Karpas-422 (cell line): ENCODE measurements around the gene MOB3C. TPM values are rescaled to one million over a fixed set of nuclear protein-coding genes. Genes with fewer than 3 reads are reported as not detected.

Source experiments
- DNase-seq: peaks from one replicate; pipeline ENCODE4 v3.0.0-alpha.2; 2015
- H2AFZ ChIP-seq: fragments of 200-600 bp; sonication (generic); 2 replicates; pipeline ENCODE4 v1.6.1; 2014; ENCODE audit warnings: antibody characterized with exemption, low read length, mixed read lengths
- H3K27ac ChIP-seq: fragments of 200-600 bp; sonication (generic); 2 replicates; pipeline ENCODE4 v1.5.1; 2014; ENCODE audit warnings: mild to moderate bottlenecking, low read length, moderate library complexity
- H3K27me3 ChIP-seq: fragments of 200-600 bp; sonication (generic); 2 replicates; pipeline ENCODE4 v1.6.1; 2014; ENCODE audit warnings: low read length, mixed read lengths
- H3K36me3 ChIP-seq: fragments of 200-600 bp; sonication (generic); 2 replicates; pipeline ENCODE4 v1.6.1; 2014; ENCODE audit warnings: low read length, mixed read lengths; ENCODE audit not compliant: insufficient read depth
- H3K4me1 ChIP-seq: fragments of 200-600 bp; sonication (generic); 2 replicates; pipeline ENCODE4 v1.6.1; 2014; ENCODE audit warnings: mild to moderate bottlenecking, low read length, mixed read lengths
- H3K4me2 ChIP-seq: fragments of 200-600 bp; sonication (generic); 2 replicates; pipeline ENCODE4 v1.6.1; 2014; ENCODE audit warnings: low read length, low read depth, mild to moderate bottlenecking; ENCODE audit not compliant: poor library complexity, severe bottlenecking
- H3K4me3 ChIP-seq: fragments of 200-600 bp; sonication (generic); 2 replicates; pipeline ENCODE4 v1.5.1; 2014; ENCODE audit warnings: mild to moderate bottlenecking, antibody characterized with exemption, low read length, mixed read lengths
- H3K79me2 ChIP-seq: fragments of 200-600 bp; sonication (generic); 2 replicates; pipeline ENCODE4 v1.6.1; 2014; ENCODE audit warnings: mild to moderate bottlenecking, low read length, mixed read lengths
- H3K9ac ChIP-seq: fragments of 200-600 bp; sonication (generic); 2 replicates; pipeline ENCODE4 v1.6.0; 2014; ENCODE audit warnings: low read length
- H3K9me2 ChIP-seq: fragments of 200-600 bp; sonication (generic), shearing (Covaris generic); replicated peaks from 2 replicates; pipeline ENCODE4 v1.6.0; 2014; ENCODE audit warnings: mild to moderate bottlenecking, low read length, moderate library complexity; ENCODE audit not compliant: insufficient read depth
- H3K9me3 ChIP-seq: fragments of 300-700, 200-600 bp; sonication (generic); 2 replicates; pipeline ENCODE4 v1.6.1; 2014; ENCODE audit warnings: low read length, mixed read lengths
- H4K20me1 ChIP-seq: fragments of 200-600 bp; sonication (generic); 2 replicates; pipeline ENCODE4 v1.6.1; 2014; ENCODE audit warnings: mild to moderate bottlenecking, antibody characterized with exemption, low read length, low read depth; ENCODE audit not compliant: insufficient read depth
- total RNA-seq: library from RNA; depleted of rRNA; stranded (reverse); fragments of >200 nt; shearing (Covaris generic); gene quantifications from 2 replicates; pipeline ENCODE4 v1.2.3, GENCODE V29; 2014; ENCODE audit warnings: low replicate concordance

Gene MOB3C
- total RNA-seq, 1 experiment from 2014 or later = 2.2 TPM

- no peak overlapping the region for H3K4me3 ChIP-seq
- H3K9me3 ChIP-seq = no peaks in the 10 kb centered on the region
- no peaks in the 10 kb centered on the region for H3K36me3 ChIP-seq
- no peaks in the 10 kb centered on the region for H3K9me2 ChIP-seq
- peaks cover 4% of the 10 kb centered on the region; the same call in 1 of the 2 replicates for H3K79me2 ChIP-seq
- no peak overlapping the region for H3K4me2 ChIP-seq
- no peak overlapping the region for H3K27ac ChIP-seq
- H2AFZ ChIP-seq = no peak overlapping the region
- H3K9ac ChIP-seq = no peak overlapping the region
- no peak for DNase-seq
- peaks cover 12% of the 10 kb centered on the region for H3K4me1 ChIP-seq
- H4K20me1 ChIP-seq = no peaks in the 10 kb centered on the region
- no peaks in the 10 kb centered on the region for H3K27me3 ChIP-seq
Observed at GRCh38 chr1:46607345-46608130, 9.1 kb downstream of the MOB3C start.

- Histone ChIP-seq H3K4me2 (no peak overlapping the region), H3K4me3 (no peak overlapping the region), H3K27ac (no peak overlapping the region), H2AFZ (no peak overlapping the region), H4K20me1 (no peaks in the 10 kb centered on the region), H3K9me3 (no peaks in the 10 kb centered on the region), H3K27me3 (no peaks in the 10 kb centered on the region), H3K9me2 (no peaks in the 10 kb centered on the region), H3K4me1 (peaks cover 12% of the 10 kb centered on the region), H3K79me2 (peaks cover 4% of the 10 kb centered on the region; the same call in 1 of the 2 replicates), H3K9ac (no peak overlapping the region), H3K36me3 (no peaks in the 10 kb centered on the region)
- no peak for DNase-seq
Observed at GRCh38 chr1:46606255-46606965, 10.2 kb downstream of the MOB3C start.

GRCh38 chr1:46605232-46605631, 11.4 kb downstream of the MOB3C start:
- H3K4me2 ChIP-seq = no peak overlapping the region
- H3K9ac ChIP-seq = no peak overlapping the region
- no peaks in the 10 kb centered on the region for H3K9me2 ChIP-seq
- H3K27ac ChIP-seq = no peak overlapping the region
- H3K79me2 ChIP-seq = peaks cover 4% of the 10 kb centered on the region; the same call in 1 of the 2 replicates
- no peaks in the 10 kb centered on the region for H4K20me1 ChIP-seq
- H3K9me3 ChIP-seq = no peaks in the 10 kb centered on the region
- H3K4me1 ChIP-seq = peaks cover 14% of the 10 kb centered on the region
- no peak overlapping the region for H3K4me3 ChIP-seq
- H2AFZ ChIP-seq = no peak overlapping the region
- H3K36me3 ChIP-seq = no peaks in the 10 kb centered on the region
- no peaks in the 10 kb centered on the region for H3K27me3 ChIP-seq
- no peak for DNase-seq

- Histone ChIP-seq H3K4me2 (peak within 1 kb of the TSS; percentile 79), H3K27me3 (no peaks in the 10 kb centered on the region), H3K4me3 (peak within 1 kb of the TSS; percentile 84), H3K9ac (peak within 1 kb of the TSS; percentile 78), H3K9me3 (no peaks in the 10 kb centered on the region), H2AFZ (peak within 1 kb of the TSS; percentile 85), H3K36me3 (no peaks in the 10 kb centered on the region), H3K4me1 (peaks cover 20% of the 10 kb centered on the region), H4K20me1 (no peaks in the 10 kb centered on the region), H3K27ac (no peak within 1 kb of the TSS), H3K9me2 (no peaks in the 10 kb centered on the region), H3K79me2 (peaks cover 4% of the 10 kb centered on the region; the same call in 1 of the 2 replicates)
- peak; percentile 99 for DNase-seq
Observed at GRCh38 chr1:46603858-46604549, 12.6 kb downstream of the MOB3C start, which contains the start of gene MKNK1. Gene MKNK1 (minus strand): TSS chr1:46604268. CDS start chr1:46583327, 20,941 bp downstream.

GRCh38 chr1:46603481-46603857, 13.1 kb downstream of the MOB3C start:
- peaks cover 4% of the 10 kb centered on the region; the same call in 1 of the 2 replicates for H3K79me2 ChIP-seq
- no peaks in the 10 kb centered on the region for H3K9me3 ChIP-seq
- no peak overlapping the region for H3K27ac ChIP-seq
- peaks cover 20% of the 10 kb centered on the region for H3K4me1 ChIP-seq
- peak overlapping the region; percentile 85; the same call in 1 of the 2 replicates for H2AFZ ChIP-seq
- no peak for DNase-seq
- peak overlapping the region; percentile 79 for H3K4me2 ChIP-seq
- H3K27me3 ChIP-seq = no peaks in the 10 kb centered on the region
- H3K9me2 ChIP-seq = no peaks in the 10 kb centered on the region
- H3K4me3 ChIP-seq = peak overlapping the region; percentile 84
- no peaks in the 10 kb centered on the region for H4K20me1 ChIP-seq
- H3K36me3 ChIP-seq = no peaks in the 10 kb centered on the region
- peak overlapping the region; percentile 78 for H3K9ac ChIP-seq

- Histone ChIP-seq H4K20me1 (no peaks in the 10 kb centered on the region), H3K4me1 (peaks cover 20% of the 10 kb centered on the region)
Observed at GRCh38 chr1:46601257-46602007, 15.2 kb downstream of the MOB3C start.

GRCh38 chr1:46599059-46599970, 17.3 kb downstream of the MOB3C start:
- H4K20me1 ChIP-seq = no peaks in the 10 kb centered on the region
- H3K4me2 ChIP-seq = no peak overlapping the region
- H3K27ac ChIP-seq = no peak overlapping the region
- H3K4me1 ChIP-seq = peaks cover 17% of the 10 kb centered on the region
- H3K9me3 ChIP-seq = no peaks in the 10 kb centered on the region
- peaks cover 4% of the 10 kb centered on the region; the same call in 1 of the 2 replicates for H3K79me2 ChIP-seq
- H3K27me3 ChIP-seq = no peaks in the 10 kb centered on the region
- no peaks in the 10 kb centered on the region for H3K36me3 ChIP-seq
- H3K4me3 ChIP-seq = no peak overlapping the region
- no peaks in the 10 kb centered on the region for H3K9me2 ChIP-seq
- no peak overlapping the region for H3K9ac ChIP-seq
- DNase-seq = no peak
- no peak overlapping the region for H2AFZ ChIP-seq

More at GRCh38 chr1:46601257-46602007, 15.2 kb downstream of the MOB3C start:
- H3K36me3 ChIP-seq = no peaks in the 10 kb centered on the region
- no peak overlapping the region for H3K9ac ChIP-seq
- H3K27me3 ChIP-seq = no peaks in the 10 kb centered on the region
- H3K9me2 ChIP-seq = no peaks in the 10 kb centered on the region
- no peak for DNase-seq
- no peak overlapping the region for H3K4me3 ChIP-seq
- H2AFZ ChIP-seq = no peak overlapping the region
- H3K79me2 ChIP-seq = peaks cover 4% of the 10 kb centered on the region; the same call in 1 of the 2 replicates
- H3K27ac ChIP-seq = no peak overlapping the region
- no peak overlapping the region for H3K4me2 ChIP-seq
- H3K9me3 ChIP-seq = no peaks in the 10 kb centered on the region
